K562 (cell line): ENCODE results near the gene CYFIP2. TPM values are rescaled to one million over a fixed set of nuclear protein-coding genes. Genes with fewer than 3 reads are reported as not detected.

Experiments used
- ATAC-seq: fragments of 200-7000 bp; cut with Tn5 transposase; 3 replicates; pipeline ENCODE4 v1.9.1; 2020; ENCODE audit warnings: moderate library complexity
- BruUV-seq: library from RNA; stranded (reverse); fragments of 400-500 nt; replicated peaks from 2 replicates; lab custom pipeline; 2021; lab: Mats Ljungman, UMichigan
- CTCF ChIA-PET: fragments of 300-600 bp; formaldehyde crosslinking; extraction: SDS; loops from one replicate; lab custom pipeline; 2021; ENCODE audit warnings: low intra/inter-chr PET ratio; lab: Yijun Ruan, JAX
- POLR2A ChIA-PET: fragments of 300-600, 350-650 bp; sonication (Branson Sonifier 250); formaldehyde crosslinking; extraction: SDS; loops from one replicate; lab custom pipeline; 2021; ENCODE audit warnings: antibody characterized with exemption, inconsistent platforms; lab: Yijun Ruan, JAX
- DNase-seq, 4 experiments: peaks; one replicate each; pipeline versions ENCODE4 v3.0.0 to v3.0.0-alpha.2; 2011 to 2018; ENCODE audit warnings: low spot score in 3 of 4, mixed read lengths in 3 of 4; ENCODE audit errors: extremely low read depth in 1 of 4
- FAIRE-seq: peaks from 2 replicates; lab custom pipeline; 2011; peaks lifted over from hg19 to GRCh38; lab: Jason Lieb, UNC
- H2AFZ ChIP-seq: 2 replicates; pipeline ENCODE4 v1.6.0; 2011; ENCODE audit warnings: low read depth, low read length, control low read depth, inconsistent platforms
- H3K27ac ChIP-seq: fragments of 200-600 bp; 3 replicates; pipeline ENCODE4 v1.8.0; 2011; ENCODE audit warnings: low read depth, mild to moderate bottlenecking, control low read depth, inconsistent platforms, low read length, moderate library complexity, mixed read lengths; ENCODE audit errors: extremely low read depth
- H3K27me3 ChIP-seq, 2 experiments: fragments of 300-600 bp in 1 of 2; 2 replicates in 1 of 2; 3 replicates in 1 of 2; pipeline versions ENCODE4 v1.6.0 to v1.8.0; 2011; ENCODE audit warnings: inconsistent platforms in 2 of 2, low read length in 2 of 2, mild to moderate bottlenecking in 1 of 2, mixed read lengths in 1 of 2, moderate library complexity in 1 of 2; ENCODE audit not compliant: control insufficient read depth in 2 of 2, insufficient read depth in 2 of 2
- H3K36me3 ChIP-seq: fragments of 300-600 bp; 3 replicates; pipeline ENCODE4 v1.8.0; 2011; ENCODE audit warnings: mild to moderate bottlenecking, low read length, inconsistent platforms; ENCODE audit not compliant: control insufficient read depth, insufficient read depth
- H3K4me1 ChIP-seq, 2 experiments: fragments of 200-600 bp in 1 of 2; replicated peaks in 1 of 2; 2 replicates in 1 of 2; 3 replicates in 1 of 2; pipeline versions ENCODE4 v1.5.1 to v1.8.0; 2011; ENCODE audit warnings: inconsistent platforms in 2 of 2, low read length in 2 of 2, mild to moderate bottlenecking in 1 of 2, mixed read lengths in 1 of 2, moderate library complexity in 1 of 2; ENCODE audit not compliant: control insufficient read depth in 2 of 2, insufficient read depth in 2 of 2
- H3K4me2 ChIP-seq: 2 replicates; pipeline ENCODE4 v1.6.1; 2011; ENCODE audit warnings: low read length, control low read depth, inconsistent platforms, mixed read lengths; ENCODE audit not compliant: insufficient read depth
- H3K4me3 ChIP-seq: fragments of 200-600 bp; sonication (generic), shearing (Covaris generic); 2 replicates; pipeline ENCODE4 v1.5.1; 2016; ENCODE audit warnings: control low read depth, inconsistent platforms
- H3K79me2 ChIP-seq: fragments of 200-600 bp; 3 replicates; pipeline ENCODE4 v1.8.0; 2011; ENCODE audit warnings: low read length, inconsistent platforms; ENCODE audit not compliant: control insufficient read depth, insufficient read depth
- H3K9ac ChIP-seq, 2 experiments: 2 replicates each; pipeline versions ENCODE4 v1.6.0 to v1.6.1; 2011; ENCODE audit warnings: low read depth in 2 of 2, low read length in 2 of 2, control low read depth in 1 of 2, inconsistent platforms in 1 of 2, mild to moderate bottlenecking in 1 of 2, mixed read lengths in 1 of 2; ENCODE audit not compliant: insufficient read depth in 1 of 2
- H3K9me1 ChIP-seq: one replicate; pipeline ENCODE4 v1.6.0; 2011; ENCODE audit warnings: inconsistent platforms, mild to moderate bottlenecking, low read length, moderate library complexity; ENCODE audit not compliant: control insufficient read depth, insufficient read depth
- H3K9me3 ChIP-seq: replicated peaks from 2 replicates; pipeline ENCODE4 v1.5.1; 2011; ENCODE audit warnings: low read depth, low read length, inconsistent platforms; ENCODE audit not compliant: control insufficient read depth, insufficient read depth
- H4K20me1 ChIP-seq: replicated peaks from 2 replicates; pipeline ENCODE4 v1.6.1; 2011; ENCODE audit warnings: low read length, inconsistent platforms, mixed read lengths; ENCODE audit not compliant: control insufficient read depth, insufficient read depth
- ARNT ChIP-seq, 2 experiments: fragments of 450-650 bp; IDR thresholded peaks; 2 replicates each; pipeline ENCODE4 v1.6.1; 2016; ENCODE audit warnings: mild to moderate bottlenecking in 1 of 2
- MAZ ChIP-seq, 2 experiments: fragments of 450-650 bp in 1 of 2; sonication (generic) in 1 of 2; formaldehyde crosslinking; IDR thresholded peaks in 1 of 2; conservative IDR thresholded peaks in 1 of 2; 2 replicates each; pipeline versions ENCODE4 v1.4.0 to v1.5.0; 2020; ENCODE audit warnings: mild to moderate bottlenecking in 1 of 2, missing genetic modification reagents in 1 of 2
- MCM3 ChIP-seq: fragments of 450-650 bp; IDR thresholded peaks from 2 replicates; pipeline ENCODE4 v1.6.1; 2016
- MEF2A ChIP-seq: IDR thresholded peaks from 2 replicates; pipeline ENCODE4 v1.6.1; 2011; ENCODE audit warnings: low read depth, mild to moderate bottlenecking, low read length, moderate library complexity; ENCODE audit not compliant: control insufficient read depth
- NELFE ChIP-seq: IDR thresholded peaks from 2 replicates; pipeline ENCODE4 v1.6.1; 2011; ENCODE audit warnings: mild to moderate bottlenecking; ENCODE audit not compliant: insufficient read depth, insufficient read length
- RBBP5 ChIP-seq: fragments of 200-600 bp; sonication (generic); IDR thresholded peaks from 2 replicates; pipeline ENCODE4 v1.6.1; 2012; ENCODE audit warnings: borderline replicate concordance, mild to moderate bottlenecking, low read length, control low read depth, inconsistent platforms; ENCODE audit not compliant: insufficient read depth, poor library complexity, severe bottlenecking
- TRIM24 ChIP-seq, 2 experiments: fragments of 450-650 bp; IDR thresholded peaks; 2 replicates each; pipeline ENCODE4 v1.6.1; 2016
- ZNF197 ChIP-seq: fragments of 200-800 bp; sonication (Bioruptor generic); IDR thresholded peaks from 2 replicates; pipeline ENCODE4 v1.6.1; 2016; ENCODE audit warnings: low read depth, missing genetic modification characterization, missing compliant biosample characterization
- ZNF589 ChIP-seq: fragments of 200-800 bp; sonication (Bioruptor generic); IDR thresholded peaks from 2 replicates; pipeline ENCODE4 v1.6.1; 2016; ENCODE audit warnings: low read depth, missing genetic modification characterization, missing compliant biosample characterization
- ZNF717 ChIP-seq: fragments of 250-450 bp; sonication (Bioruptor Pico); IDR thresholded peaks from 2 replicates; pipeline ENCODE4 v1.5.0; 2021
- ZNF766 ChIP-seq: fragments of 200-800 bp; sonication (Bioruptor generic); conservative IDR thresholded peaks from 2 replicates; pipeline ENCODE4 v1.6.1; 2016; ENCODE audit warnings: missing genetic modification characterization, missing compliant biosample characterization
- WGBS: fragments of 100-300 bp; shearing (Covaris generic); methylation state at CpG from one replicate; pipeline ENCODE4 v1.1.6; 2016; ENCODE audit warnings: low coverage, mixed read lengths; ENCODE audit not compliant: insufficient coverage; ENCODE audit errors: missing lambda C conversion rate; 5-methylcytosine and 5-hydroxymethylcytosine counted together
- in situ Hi-C: fragments of 300-500 bp; cut with MboI; formaldehyde crosslinking; loops from 4 replicates; pipeline ENCODE4 v1.15.0; 2018; ENCODE audit warnings: inconsistent platforms, mixed read lengths
- intact Hi-C: fragments of 100-400 bp; cut with micrococcal nuclease; formaldehyde crosslinking; loops from 2 replicates; pipeline ENCODE4 v1.14.2; 2022
- polyA plus RNA-seq, 8 experiments: library from polyadenylated mRNA; depleted of rRNA in 4 of 8; stranded (reverse) in 5 of 8; unstranded in 3 of 8; fragments of >200 nt; fragmentation: Nextera tagmentation in 2 of 8; fragmentation: Illumina TruSeq in 1 of 8; extraction: Ambion mirVana in 2 of 8; extraction: Trizol in 1 of 8; gene quantifications; 2 replicates each; pipeline versions ENCODE4 v1.2.1 to v1.2.3, GENCODE V29; 2011 to 2014; ENCODE audit warnings: inconsistent platforms in 1 of 8, missing spikeins in 1 of 8
- total RNA-seq, 7 experiments: library from RNA; depleted of rRNA in 6 of 7; stranded (reverse); fragments of >200 nt in 6 of 7; fragmentation: Illumina TruSeq in 2 of 7; extraction: Trizol in 2 of 7; gene quantifications; 2 replicates each; pipeline versions ENCODE4 v1.2.1 to v1.2.3, GENCODE V29; 2011 to 2021; ENCODE audit warnings: low replicate concordance in 1 of 7
- TF ChIP-seq, protein P1 (sequence below): fragments of 250-450 bp; sonication (Bioruptor Pico); IDR thresholded peaks from 2 replicates; pipeline ENCODE4 v1.5.0; 2020; ENCODE audit warnings: mild to moderate bottlenecking
- TF ChIP-seq, protein P2 (sequence below): fragments of 450-650 bp; conservative IDR thresholded peaks from 2 replicates; pipeline ENCODE4 v1.6.1; 2016; ENCODE audit warnings: missing genetic modification characterization, low read depth, mild to moderate bottlenecking, missing compliant biosample characterization, moderate library complexity
- TF ChIP-seq, protein P3 (sequence below): fragments of 250-450 bp; sonication (Bioruptor Pico); IDR thresholded peaks from 2 replicates; pipeline ENCODE4 v1.4.0; 2020; ENCODE audit warnings: mild to moderate bottlenecking, moderate library complexity, borderline replicate concordance

CYFIP2 gene
- total and polyA plus RNA-seq, 9 of the 15 experiments (the other 6 are each of a cell fraction or from before 2014, with no cell fraction given), result 0.76 to 2.9 (median 1.4) TPM; not detected in 1

DNA sequence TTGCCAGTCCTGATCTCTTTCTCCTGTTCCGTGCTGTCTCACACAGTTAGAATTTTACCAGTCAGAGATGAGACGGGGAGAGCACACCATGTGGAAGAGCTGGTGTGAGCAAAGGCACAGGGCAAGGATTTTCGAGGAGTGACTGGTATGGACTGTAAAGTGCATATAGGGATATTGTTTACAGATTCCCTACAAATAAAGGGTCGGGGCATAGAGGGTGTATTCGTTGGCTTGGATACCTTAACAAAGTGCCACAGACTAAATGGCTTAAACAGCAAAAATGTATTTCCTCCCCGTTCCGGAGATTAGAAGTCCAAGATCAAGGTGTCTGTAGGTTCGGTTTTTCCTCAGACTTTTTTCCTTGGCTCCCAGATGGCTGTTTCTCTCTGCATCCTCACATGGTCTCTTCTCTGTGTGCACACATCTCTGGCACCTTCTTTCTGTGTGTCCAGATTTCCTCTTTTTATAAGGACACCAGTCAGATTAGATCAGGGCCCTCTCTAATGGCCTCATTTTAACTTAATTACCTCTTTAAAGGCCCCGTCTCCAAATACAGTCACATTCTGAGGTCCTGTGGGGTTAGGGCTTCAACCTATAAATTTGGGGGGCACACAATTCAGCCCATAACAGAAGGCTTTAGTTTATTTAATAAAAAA lies 23.4 kb downstream of the CYFIP2 start:
- ChIA-PET CTCF (no interaction called here), POLR2A (no interaction called here)
- no peak overlapping the region for H2AFZ ChIP-seq
- FAIRE-seq (no peak), ATAC-seq (no peak), DNase-seq (no peak)
- no peak overlapping the region for H3K4me3 ChIP-seq
- no peaks in the 10 kb centered on the region for H3K9me1 ChIP-seq
- no peaks in the 10 kb centered on the region for H3K9me3 ChIP-seq
- no TSS peak for BruUV-seq
- no peaks in the 10 kb centered on the region for H4K20me1 ChIP-seq
- no peaks in the 10 kb centered on the region for H3K36me3 ChIP-seq
- WGBS, result 14% methylated on average over 9 of the region's 9 CpGs
- H3K4me1 ChIP-seq, result no peaks in the 10 kb centered on the region; a peak in 1 of 5 replicates
- no peak overlapping the region for H3K9ac ChIP-seq
- in situ Hi-C loops (no loop called here), intact Hi-C loops (no loop called here)
- H3K79me2 ChIP-seq, result no peaks in the 10 kb centered on the region
- H3K27ac ChIP-seq, result no peak overlapping the region
- H3K27me3 ChIP-seq, result peaks cover 2 to 3% of the 10 kb centered on the region in 2 experiments; a peak in 1 of 5 replicates
- H3K4me2 ChIP-seq, result no peak overlapping the region
- TF ChIP-seq ZNF717 (CRISPR knock-in tag) (no peak), TRIM24 (IDR thresholded peaks at IDR 0.05) (no peak), RBBP5 (no peak), ZNF589 (CRISPR knock-in tag) (no peak), NELFE (no peak), ZNF197 (CRISPR knock-in tag) (no peak), MAZ (CRISPR knock-in tag; conservative IDR thresholded peaks at IDR 0.05 in 1 of 2, IDR thresholded peaks at IDR 0.05 in 1 of 2) (no peak), MEF2A (no peak), MCM3 (no peak), ZNF766 (CRISPR knock-in tag) (no peak), ARNT (IDR thresholded peaks at IDR 0.05) (no peak)
- TF ChIP-seq, protein P1, sequence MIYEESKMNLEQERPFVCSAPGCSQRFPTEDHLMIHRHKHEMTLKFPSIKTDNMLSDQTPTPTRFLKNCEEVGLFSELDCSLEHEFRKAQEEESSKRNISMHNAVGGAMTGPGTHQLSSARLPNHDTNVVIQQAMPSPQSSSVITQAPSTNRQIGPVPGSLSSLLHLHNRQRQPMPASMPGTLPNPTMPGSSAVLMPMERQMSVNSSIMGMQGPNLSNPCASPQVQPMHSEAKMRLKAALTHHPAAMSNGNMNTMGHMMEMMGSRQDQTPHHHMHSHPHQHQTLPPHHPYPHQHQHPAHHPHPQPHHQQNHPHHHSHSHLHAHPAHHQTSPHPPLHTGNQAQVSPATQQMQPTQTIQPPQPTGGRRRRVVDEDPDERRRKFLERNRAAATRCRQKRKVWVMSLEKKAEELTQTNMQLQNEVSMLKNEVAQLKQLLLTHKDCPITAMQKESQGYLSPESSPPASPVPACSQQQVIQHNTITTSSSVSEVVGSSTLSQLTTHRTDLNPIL, result no peak
- TF ChIP-seq, protein P2, sequence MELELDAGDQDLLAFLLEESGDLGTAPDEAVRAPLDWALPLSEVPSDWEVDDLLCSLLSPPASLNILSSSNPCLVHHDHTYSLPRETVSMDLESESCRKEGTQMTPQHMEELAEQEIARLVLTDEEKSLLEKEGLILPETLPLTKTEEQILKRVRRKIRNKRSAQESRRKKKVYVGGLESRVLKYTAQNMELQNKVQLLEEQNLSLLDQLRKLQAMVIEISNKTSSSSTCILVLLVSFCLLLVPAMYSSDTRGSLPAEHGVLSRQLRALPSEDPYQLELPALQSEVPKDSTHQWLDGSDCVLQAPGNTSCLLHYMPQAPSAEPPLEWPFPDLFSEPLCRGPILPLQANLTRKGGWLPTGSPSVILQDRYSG (tag), result no peak
- TF ChIP-seq, protein P3, sequence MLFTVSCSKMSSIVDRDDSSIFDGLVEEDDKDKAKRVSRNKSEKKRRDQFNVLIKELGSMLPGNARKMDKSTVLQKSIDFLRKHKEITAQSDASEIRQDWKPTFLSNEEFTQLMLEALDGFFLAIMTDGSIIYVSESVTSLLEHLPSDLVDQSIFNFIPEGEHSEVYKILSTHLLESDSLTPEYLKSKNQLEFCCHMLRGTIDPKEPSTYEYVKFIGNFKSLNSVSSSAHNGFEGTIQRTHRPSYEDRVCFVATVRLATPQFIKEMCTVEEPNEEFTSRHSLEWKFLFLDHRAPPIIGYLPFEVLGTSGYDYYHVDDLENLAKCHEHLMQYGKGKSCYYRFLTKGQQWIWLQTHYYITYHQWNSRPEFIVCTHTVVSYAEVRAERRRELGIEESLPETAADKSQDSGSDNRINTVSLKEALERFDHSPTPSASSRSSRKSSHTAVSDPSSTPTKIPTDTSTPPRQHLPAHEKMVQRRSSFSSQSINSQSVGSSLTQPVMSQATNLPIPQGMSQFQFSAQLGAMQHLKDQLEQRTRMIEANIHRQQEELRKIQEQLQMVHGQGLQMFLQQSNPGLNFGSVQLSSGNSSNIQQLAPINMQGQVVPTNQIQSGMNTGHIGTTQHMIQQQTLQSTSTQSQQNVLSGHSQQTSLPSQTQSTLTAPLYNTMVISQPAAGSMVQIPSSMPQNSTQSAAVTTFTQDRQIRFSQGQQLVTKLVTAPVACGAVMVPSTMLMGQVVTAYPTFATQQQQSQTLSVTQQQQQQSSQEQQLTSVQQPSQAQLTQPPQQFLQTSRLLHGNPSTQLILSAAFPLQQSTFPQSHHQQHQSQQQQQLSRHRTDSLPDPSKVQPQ (CRISPR knock-in tag), result no peak
